Thyroid gland (tissue), 4 donors: ENCODE results near the gene JAKMIP1. TPM values are rescaled to one million over a fixed set of nuclear protein-coding genes. Genes with fewer than 3 reads are reported as not detected.

ENCODE experiments used
- DNase-seq, 2 donors: peaks; one replicate each; pipeline ENCODE4 v3.0.0-alpha.2; 2019
- H3K27ac ChIP-seq, 3 donors: fragments of 200-600 bp; sonication (generic); 1 replicate in 2 of 3; 2 replicates in 1 of 3; pipeline ENCODE4 v1.5.1; 2016 to 2019; ENCODE audit warnings: mild to moderate bottlenecking in 1 of 3, moderate library complexity in 1 of 3
- H3K27me3 ChIP-seq: fragments of 200-600 bp; sonication (generic); one replicate; pipeline ENCODE4 v1.5.1; 2019
- H3K36me3 ChIP-seq, 2 donors: fragments of 200-600 bp; sonication (generic); one replicate each; pipeline ENCODE4 v1.5.1; 2016 to 2019
- H3K4me1 ChIP-seq, 2 donors: fragments of 200-600 bp; sonication (generic); one replicate each; pipeline ENCODE4 v1.5.1; 2017 to 2019
- H3K4me3 ChIP-seq, 3 donors: fragments of 200-600 bp; sonication (generic); replicated peaks in 1 of 3; 1 replicate in 2 of 3; 2 replicates in 1 of 3; pipeline ENCODE4 v1.5.1; 2016; ENCODE audit warnings: mild to moderate bottlenecking in 1 of 3
- H3K9me3 ChIP-seq: fragments of 200-600 bp; sonication (generic); one replicate; pipeline ENCODE4 v1.5.1; 2017
- POLR2A ChIP-seq, 2 donors: fragments of 450-650 bp; IDR thresholded peaks; one replicate each; pipeline ENCODE4 v1.6.1; 2017; ENCODE audit warnings: antibody characterized with exemption in 2 of 2, mild to moderate bottlenecking in 2 of 2, moderate library complexity in 1 of 2
- WGBS, 2 donors: methylation state at CpG; one replicate each; pipeline ENCODE4 v1.1.5; 2017; 5-methylcytosine and 5-hydroxymethylcytosine counted together
- intact Hi-C: fragments of 100-400 bp; cut with DNase I; formaldehyde crosslinking; loops from one replicate; pipeline ENCODE4 v1.15.1; 2023
- total RNA-seq, 4 donors: library from RNA; depleted of rRNA; stranded (reverse); fragments of >200 nt; gene quantifications; one replicate each; pipeline ENCODE4 v1.2.3, GENCODE V29; 2016
- TF ChIP-seq, protein P1 (sequence below), 6 experiments: fragments of 200-600 bp in 3 of 6; fragments of 450-650 bp in 3 of 6; sonication (generic) in 3 of 6; IDR thresholded peaks; one replicate each; pipeline ENCODE4 v1.5.1; 2016 to 2019; ENCODE audit warnings: antibody characterized with exemption in 6 of 6, mild to moderate bottlenecking in 2 of 6, inconsistent platforms in 1 of 6, moderate library complexity in 1 of 6

Gene JAKMIP1
- total RNA-seq, 4 donors from 2014 or later = 0.67 to 1.9 (median 1.1) TPM

DNA sequence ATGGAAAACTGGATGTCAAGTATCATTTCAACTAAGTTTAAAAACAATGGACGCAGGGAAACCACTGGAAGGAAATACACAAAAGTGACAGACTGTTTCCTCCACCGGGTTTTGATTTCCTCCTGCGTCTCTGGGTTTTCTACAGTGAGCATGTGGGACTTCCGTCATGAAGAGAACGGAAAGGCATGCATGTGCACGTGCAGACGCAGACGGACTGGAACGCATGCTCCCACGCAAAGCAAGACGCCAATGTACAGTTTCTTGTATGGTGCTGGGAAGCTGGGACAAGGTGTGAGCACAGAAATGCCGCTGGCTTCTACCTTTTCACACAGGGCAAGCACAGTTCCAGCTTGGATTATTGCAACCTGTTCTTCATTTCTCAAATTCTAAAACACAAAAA is 151.8 kb downstream of the JAKMIP1 start:
- no peak overlapping the region for H3K27ac ChIP-seq
- DNase-seq = no peak
- intact Hi-C loops = no loop called here
- WGBS, 2 donors = 82 to 84% methylated on average over 12 of the region's 12 CpGs
- H3K4me1 ChIP-seq = peaks cover 0 to 11% of the 10 kb centered on the region in 2 donors
- H3K36me3 ChIP-seq = no peaks in the 10 kb centered on the region
- no peak overlapping the region for H3K4me3 ChIP-seq
- H3K27me3 ChIP-seq = no peaks in the 10 kb centered on the region
- H3K9me3 ChIP-seq = no peaks in the 10 kb centered on the region
- TF ChIP-seq POLR2A (IDR thresholded peaks at IDR 0.05) = no peak
- TF ChIP-seq, protein P1, sequence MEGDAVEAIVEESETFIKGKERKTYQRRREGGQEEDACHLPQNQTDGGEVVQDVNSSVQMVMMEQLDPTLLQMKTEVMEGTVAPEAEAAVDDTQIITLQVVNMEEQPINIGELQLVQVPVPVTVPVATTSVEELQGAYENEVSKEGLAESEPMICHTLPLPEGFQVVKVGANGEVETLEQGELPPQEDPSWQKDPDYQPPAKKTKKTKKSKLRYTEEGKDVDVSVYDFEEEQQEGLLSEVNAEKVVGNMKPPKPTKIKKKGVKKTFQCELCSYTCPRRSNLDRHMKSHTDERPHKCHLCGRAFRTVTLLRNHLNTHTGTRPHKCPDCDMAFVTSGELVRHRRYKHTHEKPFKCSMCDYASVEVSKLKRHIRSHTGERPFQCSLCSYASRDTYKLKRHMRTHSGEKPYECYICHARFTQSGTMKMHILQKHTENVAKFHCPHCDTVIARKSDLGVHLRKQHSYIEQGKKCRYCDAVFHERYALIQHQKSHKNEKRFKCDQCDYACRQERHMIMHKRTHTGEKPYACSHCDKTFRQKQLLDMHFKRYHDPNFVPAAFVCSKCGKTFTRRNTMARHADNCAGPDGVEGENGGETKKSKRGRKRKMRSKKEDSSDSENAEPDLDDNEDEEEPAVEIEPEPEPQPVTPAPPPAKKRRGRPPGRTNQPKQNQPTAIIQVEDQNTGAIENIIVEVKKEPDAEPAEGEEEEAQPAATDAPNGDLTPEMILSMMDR (IDR thresholded peaks at IDR 0.05) = no peak

DNA sequence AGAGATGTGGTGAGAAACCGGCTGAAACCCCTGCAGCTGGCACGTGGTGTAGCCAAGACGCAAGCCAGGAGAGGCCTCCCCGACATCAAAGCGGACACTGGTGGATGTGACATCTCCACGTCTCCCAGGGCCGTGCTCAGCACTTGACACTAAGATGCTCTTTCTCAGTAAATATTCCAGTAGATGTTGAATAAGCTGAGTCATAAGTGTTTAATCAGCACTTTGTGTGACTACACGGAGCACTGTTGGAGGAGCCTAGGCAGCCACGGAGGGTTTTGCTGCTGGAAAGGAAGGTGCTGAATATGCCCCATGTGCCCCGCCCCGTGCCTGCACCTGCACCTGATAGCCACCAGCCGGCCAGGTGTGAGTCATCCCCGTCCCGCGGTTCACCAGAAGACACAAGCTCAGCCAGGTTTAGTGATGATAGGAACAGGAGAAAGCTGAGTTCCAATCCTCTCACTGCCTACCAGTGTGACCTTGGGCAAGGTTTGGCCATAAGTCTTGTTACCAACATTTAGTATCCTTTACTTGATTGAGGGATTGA is 153.1 kb downstream of the JAKMIP1 start:
- Histone ChIP-seq H3K27me3 (no peaks in the 10 kb centered on the region), H3K4me3 (no peak overlapping the region), H3K4me1 (no peaks in the 10 kb centered on the region), H3K9me3 (no peaks in the 10 kb centered on the region), H3K36me3 (no peaks in the 10 kb centered on the region), H3K27ac (no peak overlapping the region)
- WGBS, 2 donors = 81 to 86% methylated on average over 11 to 15 of the region's 15 CpGs
- TF ChIP-seq POLR2A (IDR thresholded peaks at IDR 0.05) = no peak
- TF ChIP-seq, protein P1 (IDR thresholded peaks at IDR 0.05) = no peak
- intact Hi-C loops = no loop called here
- no peak for DNase-seq

DNA sequence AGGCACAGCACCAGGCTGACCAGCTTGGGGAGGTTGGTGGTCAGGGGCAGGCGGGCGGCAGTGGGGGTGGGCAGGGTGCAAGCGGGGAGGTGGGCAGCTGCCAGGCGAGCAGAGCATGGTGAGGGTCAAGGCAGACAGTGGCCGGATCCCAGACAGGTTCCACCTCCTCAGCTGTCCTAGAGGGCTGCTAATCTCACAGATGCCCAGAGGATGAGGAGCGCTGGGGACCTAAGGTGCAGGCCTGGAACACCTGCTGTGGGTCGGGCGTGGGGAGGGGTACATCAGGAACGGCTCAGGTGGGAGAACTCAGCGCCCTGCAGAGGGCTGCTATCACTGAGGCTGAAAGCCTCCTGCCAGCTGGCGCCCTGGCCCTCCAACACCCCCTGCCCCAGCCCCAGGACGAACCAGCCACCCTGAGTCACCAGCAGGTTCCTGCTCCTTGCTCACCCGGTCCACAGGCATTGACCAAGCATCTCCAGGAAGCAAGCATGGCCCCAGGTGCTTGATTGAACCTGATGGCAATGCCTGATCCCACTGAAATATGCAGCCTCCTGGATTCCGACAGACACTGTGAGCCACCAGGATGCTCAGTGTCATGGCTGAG is 153.7 kb downstream of the JAKMIP1 start:
- Histone ChIP-seq H3K27ac (no peak overlapping the region), H3K4me3 (no peak overlapping the region), H3K4me1 (no peaks in the 10 kb centered on the region), H3K27me3 (no peaks in the 10 kb centered on the region), H3K9me3 (no peaks in the 10 kb centered on the region), H3K36me3 (no peaks in the 10 kb centered on the region)
- intact Hi-C loops = no loop called here
- 93 to 95% methylated on average over 8 to 12 of the region's 14 CpGs for WGBS, 2 donors
- TF ChIP-seq POLR2A (IDR thresholded peaks at IDR 0.05) = no peak
- TF ChIP-seq, protein P1 (IDR thresholded peaks at IDR 0.05) = no peak
- no peak for DNase-seq

DNA sequence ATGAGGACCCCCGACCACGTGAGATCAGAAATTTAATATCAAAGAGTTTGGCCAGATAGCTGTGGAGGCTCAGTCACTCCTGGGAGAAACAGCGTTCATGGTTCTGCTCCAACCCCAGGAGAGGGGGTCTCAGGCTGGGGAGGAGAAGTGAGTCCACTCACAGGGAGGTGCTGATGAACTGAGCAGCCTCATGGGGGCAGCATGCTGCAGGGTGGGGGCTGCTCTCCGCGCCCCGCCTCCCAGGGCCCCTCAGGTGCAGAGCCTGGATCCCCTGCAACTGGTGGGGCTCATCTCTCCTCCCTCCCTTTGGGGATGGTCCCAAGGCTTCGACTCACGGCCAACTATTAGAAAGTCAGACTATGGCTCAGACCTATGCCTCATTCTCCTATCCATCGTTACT is 155.5 kb downstream of the JAKMIP1 start:
- H3K9me3 ChIP-seq = no peaks in the 10 kb centered on the region
- no peak for TF ChIP-seq POLR2A (IDR thresholded peaks at IDR 0.05)
- TF ChIP-seq, protein P1 (IDR thresholded peaks at IDR 0.05) = no peak
- H3K4me3 ChIP-seq = no peak overlapping the region
- H3K27me3 ChIP-seq = no peaks in the 10 kb centered on the region
- H3K4me1 ChIP-seq = no peaks in the 10 kb centered on the region
- intact Hi-C loops = no loop called here
- 60 to 62% methylated on average over 6 to 9 of the region's 9 CpGs for WGBS, 2 donors
- no peaks in the 10 kb centered on the region for H3K36me3 ChIP-seq
- no peak for DNase-seq
- H3K27ac ChIP-seq = no peak overlapping the region

DNA sequence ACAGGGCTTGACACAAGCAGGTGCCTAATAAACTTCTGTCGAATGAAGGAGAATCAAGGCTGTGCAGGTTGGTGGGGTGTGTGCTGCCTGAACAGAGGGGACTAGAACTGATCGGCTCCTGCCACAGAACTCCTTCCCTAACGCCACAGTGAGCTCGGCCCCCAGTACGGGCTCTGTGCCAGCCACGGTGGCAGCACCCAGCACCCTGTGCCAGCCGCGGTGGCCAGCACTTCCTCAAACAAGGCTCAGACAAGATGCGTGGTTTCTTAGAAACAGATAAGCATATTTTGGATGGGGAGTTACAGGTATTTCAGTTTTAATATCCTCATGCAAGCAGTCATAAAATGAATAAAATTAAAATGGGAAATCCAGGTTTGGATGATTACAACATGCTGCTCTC is 156.1 kb downstream of the JAKMIP1 start:
- no peak overlapping the region for H3K27ac ChIP-seq
- intact Hi-C loops = no loop called here
- 61 to 64% methylated on average over 9 of the region's 9 CpGs for WGBS, 2 donors
- no peaks in the 10 kb centered on the region for H3K4me1 ChIP-seq
- no peak for DNase-seq
- no peak overlapping the region for H3K4me3 ChIP-seq
- no peaks in the 10 kb centered on the region for H3K27me3 ChIP-seq
- no peaks in the 10 kb centered on the region for H3K36me3 ChIP-seq
- no peak for TF ChIP-seq POLR2A (IDR thresholded peaks at IDR 0.05)
- TF ChIP-seq, protein P1 (IDR thresholded peaks at IDR 0.05) = no peak
- H3K9me3 ChIP-seq = no peaks in the 10 kb centered on the region
